Activated CD4-positive, alpha-beta T cell treated with anti-CD3 and anti-CD28 coated beads for 36 hours (primary cell): Measurements from ENCODE around the gene ITIH3. TPM values are rescaled to one million over a fixed set of nuclear protein-coding genes. Genes with fewer than 3 reads are reported as not detected.

ENCODE experiments used
- ATAC-seq: fragments of 200-7000 bp; cut with Tn5 transposase; one replicate; pipeline ENCODE4 v1.10.0; 2021; ENCODE audit warnings: mild to moderate bottlenecking, moderate library complexity
- CTCF ChIA-PET: fragments of 350-600 bp; sonication (Branson Sonifier 250); formaldehyde crosslinking; loops from one replicate; lab custom pipeline; 2021; ENCODE audit warnings: antibody characterized with exemption; lab: Charles Lee
- POLR2A ChIA-PET: fragments of 350-600 bp; sonication (Branson Sonifier 250); formaldehyde crosslinking; loops from one replicate; lab custom pipeline; 2021; ENCODE audit warnings: antibody characterized with exemption, inconsistent platforms; lab: Charles Lee
- DNase-seq: peaks from one replicate; pipeline ENCODE4 v3.0.0-alpha.2; 2020
- H3K27ac Mint-ChIP-seq: one replicate; pipeline ENCODE4 v1.8.0; 2021; ENCODE audit warnings: mixed read lengths
- H3K27me3 Mint-ChIP-seq: one replicate; pipeline ENCODE4 v1.8.0; 2021; ENCODE audit warnings: mixed read lengths
- H3K36me3 Mint-ChIP-seq: one replicate; pipeline ENCODE4 v1.8.0; 2021; ENCODE audit warnings: low read depth, mixed read lengths
- H3K4me1 Mint-ChIP-seq: one replicate; pipeline ENCODE4 v1.8.0; 2021; ENCODE audit warnings: mixed read lengths
- H3K4me3 Mint-ChIP-seq: one replicate; pipeline ENCODE4 v1.8.0; 2021; ENCODE audit warnings: mild to moderate bottlenecking, moderate library complexity, mixed read lengths
- H3K9me3 Mint-ChIP-seq: one replicate; pipeline ENCODE4 v1.8.0; 2021; ENCODE audit warnings: low read depth, mixed read lengths
- intact Hi-C, 2 experiments: fragments of 100-400 bp; cut with DNase I in 1 of 2; cut with micrococcal nuclease in 1 of 2; formaldehyde crosslinking; loops; one replicate each; pipeline versions ENCODE4 v1.14.2 to v1.15.1; 2022 to 2024; cut with DNase I, micrococcal nuclease
- total RNA-seq, 2 experiments: library from RNA; stranded (reverse); gene quantifications; one replicate each; pipeline ENCODE4 v1.2.3, GENCODE V29; 2021

Gene ITIH3
- not detected for total RNA-seq

GRCh38 chr3:52794612-52795099 lies at the start of gene ITIH3:
ITIH3 (plus strand) TSS chr3:52794796; CDS start chr3:52794804, 8 bp downstream.
- CTCF ChIA-PET = no interaction called here
- POLR2A ChIA-PET = no interaction called here
- Mint-ChIP-seq H3K27me3 (no peaks in the 10 kb centered on the region), H3K4me1 (no peaks in the 10 kb centered on the region), H3K9me3 (no peaks in the 10 kb centered on the region), H3K27ac (no peak within 1 kb of the TSS), H3K4me3 (no peak within 1 kb of the TSS), H3K36me3 (no peaks in the 10 kb centered on the region)
- ATAC-seq (no peak), DNase-seq (no peak)
- intact Hi-C loops = no loop called here

GRCh38 chr3:52752045-52752660 lies 42.4 kb upstream of the ITIH3 start:
- Mint-ChIP-seq H3K4me3 (no peak overlapping the region), H3K4me1 (no peaks in the 10 kb centered on the region), H3K27ac (no peak overlapping the region), H3K27me3 (no peaks in the 10 kb centered on the region), H3K9me3 (no peaks in the 10 kb centered on the region), H3K36me3 (peaks cover 30% of the 10 kb centered on the region)
- no peak for DNase-seq
- ChIA-PET POLR2A (interaction anchor here (0.6 kb wide), 1 partner anchor 212 kb away, joined by 3 read pairs; no protein-coding TSS in a partner anchor), CTCF (no interaction called here)
- intact Hi-C loops = no loop called here
- no peak for ATAC-seq

GRCh38 chr3:52754373-52754772 lies 40.2 kb upstream of the ITIH3 start:
- ChIA-PET CTCF (no interaction called here), POLR2A (no interaction called here)
- DNase-seq = no peak
- no peak overlapping the region for H3K4me3 Mint-ChIP-seq
- H3K36me3 Mint-ChIP-seq = peaks cover 28% of the 10 kb centered on the region
- intact Hi-C loops = no loop called here
- H3K27ac Mint-ChIP-seq = no peak overlapping the region
- peaks cover 1% of the 10 kb centered on the region for H3K4me1 Mint-ChIP-seq
- ATAC-seq = no peak
- H3K27me3 Mint-ChIP-seq = no peaks in the 10 kb centered on the region
- H3K9me3 Mint-ChIP-seq = no peaks in the 10 kb centered on the region

GRCh38 chr3:52756141-52756540 lies 38.5 kb upstream of the ITIH3 start:
- Mint-ChIP-seq H3K4me3 (no peak overlapping the region), H3K9me3 (no peaks in the 10 kb centered on the region), H3K36me3 (peaks cover 30% of the 10 kb centered on the region), H3K4me1 (peaks cover 4% of the 10 kb centered on the region), H3K27me3 (no peaks in the 10 kb centered on the region), H3K27ac (no peak overlapping the region)
- intact Hi-C loops = no loop called here
- ChIA-PET CTCF (interaction anchor here (1.0 kb wide), 1 partner anchor 13 kb away, joined by 3 read pairs; no protein-coding TSS in a partner anchor), POLR2A (no interaction called here)
- no peak for ATAC-seq
- DNase-seq = no peak

- H3K27me3 Mint-ChIP-seq = no peaks in the 10 kb centered on the region
- POLR2A ChIA-PET = no interaction called here
- intact Hi-C loops = no loop called here
- CTCF ChIA-PET = no interaction called here
- no peak overlapping the region for H3K4me3 Mint-ChIP-seq
- no peak overlapping the region for H3K27ac Mint-ChIP-seq
- peaks cover 32% of the 10 kb centered on the region for H3K36me3 Mint-ChIP-seq
- no peak for ATAC-seq
- H3K9me3 Mint-ChIP-seq = no peaks in the 10 kb centered on the region
- H3K4me1 Mint-ChIP-seq = peaks cover 4% of the 10 kb centered on the region
- no peak for DNase-seq
These were observed 31.1 kb upstream of the ITIH3 start for GRCh38 chr3:52763466-52763865.

GRCh38 chr3:52769786-52770455 lies 24.7 kb upstream of the ITIH3 start:
- Mint-ChIP-seq H3K4me1 (peaks cover 15% of the 10 kb centered on the region), H3K27ac (peak overlapping the region; percentile 86), H3K4me3 (peak overlapping the region; percentile 81), H3K27me3 (no peaks in the 10 kb centered on the region), H3K9me3 (no peaks in the 10 kb centered on the region), H3K36me3 (peaks cover 10% of the 10 kb centered on the region)
- intact Hi-C loops = loop anchor here (1.0 to 2.0 kb wide), 4 partner anchors 63 to 275 kb away; partner anchors contain the start of genes GLT8D1 (in 1 of the 2), SPCS1 (in 1 of the 2) and STIMATE (in 1 of the 2)
- ChIA-PET POLR2A (no interaction called here), CTCF (interaction anchor here (0.6 to 1.2 kb wide), 6 partner anchors 14 to 316 kb away, joined by 3 read pairs; partner anchors contain the start of gene TNNC1)
- ATAC-seq (no peak), DNase-seq (no peak)

- Mint-ChIP-seq H3K36me3 (peaks cover 6% of the 10 kb centered on the region), H3K4me3 (peak within 1 kb of the TSS; percentile 81), H3K9me3 (no peaks in the 10 kb centered on the region), H3K4me1 (peaks cover 15% of the 10 kb centered on the region), H3K27ac (peak within 1 kb of the TSS; percentile 94), H3K27me3 (no peaks in the 10 kb centered on the region)
- intact Hi-C loops = loop anchor here (1.0 to 2.0 kb wide), 4 partner anchors 64 to 274 kb away; partner anchors contain the start of genes GLT8D1 (in 1 of the 2), SPCS1 (in 1 of the 2) and STIMATE (in 1 of the 2)
- POLR2A ChIA-PET = no interaction called here
- DNase-seq = peak; percentile 93
- peak; percentile 98 for ATAC-seq
- CTCF ChIA-PET = interaction anchor here (0.6 to 1.3 kb wide), 8 partner anchors 9 to 446 kb away, joined by 3 to 4 read pairs (median 3); partner anchors contain the start of gene TNNC1
These were observed 23.9 kb upstream of the ITIH3 start, which contains the start of gene NEK4 for GRCh38 chr3:52770496-52771333. NEK4 (minus strand) TSS chr3:52770940; CDS start chr3:52770746, 194 bp downstream.

GRCh38 chr3:52771334-52771681 lies 23.3 kb upstream of the ITIH3 start:
- peaks cover 6% of the 10 kb centered on the region for H3K36me3 Mint-ChIP-seq
- H3K27ac Mint-ChIP-seq = peak overlapping the region; percentile 94
- CTCF ChIA-PET = interaction anchor here (0.6 to 1.3 kb wide), 7 partner anchors 9 to 446 kb away, joined by 3 to 4 read pairs (median 3); partner anchors contain the start of gene TNNC1
- H3K4me3 Mint-ChIP-seq = peak overlapping the region; percentile 81
- no peak for DNase-seq
- ATAC-seq = peak; percentile 30
- POLR2A ChIA-PET = no interaction called here
- no peaks in the 10 kb centered on the region for H3K27me3 Mint-ChIP-seq
- H3K9me3 Mint-ChIP-seq = no peaks in the 10 kb centered on the region
- intact Hi-C loops = loop anchor here (2.0 kb wide), 3 partner anchors 65 to 273 kb away; partner anchors contain the start of genes SPCS1 (in 1 of the 2) and STIMATE (in 1 of the 2)
- H3K4me1 Mint-ChIP-seq = peaks cover 15% of the 10 kb centered on the region

- Mint-ChIP-seq H3K27ac (peak overlapping the region; percentile 94), H3K4me3 (peak overlapping the region; percentile 81), H3K4me1 (peaks cover 15% of the 10 kb centered on the region), H3K36me3 (peaks cover 6% of the 10 kb centered on the region), H3K27me3 (no peaks in the 10 kb centered on the region), H3K9me3 (no peaks in the 10 kb centered on the region)
- DNase-seq (no peak), ATAC-seq (no peak)
- intact Hi-C loops = loop anchor here (2.0 kb wide), 3 partner anchors 65 to 273 kb away; partner anchors contain the start of genes SPCS1 (in 1 of the 2) and STIMATE (in 1 of the 2)
- POLR2A ChIA-PET = no interaction called here
- CTCF ChIA-PET = interaction anchor here (0.6 to 1.3 kb wide), 5 partner anchors 8 to 67 kb away, joined by 3 to 4 read pairs (median 3); no protein-coding TSS in a partner anchor
These were observed 22.9 kb upstream of the ITIH3 start for GRCh38 chr3:52771702-52772101.

- H3K27ac Mint-ChIP-seq = no peak overlapping the region
- POLR2A ChIA-PET = no interaction called here
- intact Hi-C loops = no loop called here
- H3K36me3 Mint-ChIP-seq = peaks cover 5% of the 10 kb centered on the region
- no peaks in the 10 kb centered on the region for H3K9me3 Mint-ChIP-seq
- ATAC-seq (no peak), DNase-seq (no peak)
- H3K4me1 Mint-ChIP-seq = peaks cover 15% of the 10 kb centered on the region
- no peak overlapping the region for H3K4me3 Mint-ChIP-seq
- CTCF ChIA-PET = interaction anchor here (0.6 to 1.2 kb wide), 2 partner anchors 10 to 142 kb away, joined by 3 to 4 read pairs; no protein-coding TSS in a partner anchor
- no peaks in the 10 kb centered on the region for H3K27me3 Mint-ChIP-seq
These were observed 21.1 kb upstream of the ITIH3 start for GRCh38 chr3:52773361-52774065.
